ENCODE measurements around the gene PTX3. TPM values are rescaled to one million over a fixed set of nuclear protein-coding genes. Genes with fewer than 3 reads are reported as not detected.

Gene PTX3
- total RNA-seq, 1 donor from 2014 or later = 0.52 TPM

- H3K4me3 ChIP-seq = no peak overlapping the region
- TF ChIP-seq CTCF (IDR thresholded peaks at IDR 0.05; ENCODE audit: borderline replicate concordance) = no peak
Observed at GRCh38 chr3:157471064-157471463, 34.4 kb downstream of the PTX3 start.

GRCh38 chr3:157472648-157473047 lies 36.0 kb downstream of the PTX3 start:
- H3K4me1 ChIP-seq = no peaks in the 10 kb centered on the region
- no peak overlapping the region for H3K27ac ChIP-seq (replicated peaks)
- no peaks in the 10 kb centered on the region for H3K9me3 ChIP-seq (replicated peaks)
- no peaks in the 10 kb centered on the region for H3K27me3 ChIP-seq (ENCODE audit: low read depth)
- H3K4me3 ChIP-seq = no peak overlapping the region
- H3K36me3 ChIP-seq = no peaks in the 10 kb centered on the region
- no peak for TF ChIP-seq CTCF (IDR thresholded peaks at IDR 0.05; ENCODE audit: borderline replicate concordance)
- no peak for DNase-seq
- intact Hi-C loops (cut with micrococcal nuclease) = no loop called here

More at GRCh38 chr3:157471064-157471463, 34.4 kb downstream of the PTX3 start:
- Histone ChIP-seq H3K27me3 (ENCODE audit: low read depth) (no peaks in the 10 kb centered on the region), H3K4me1 (no peaks in the 10 kb centered on the region), H3K9me3 (replicated peaks) (no peaks in the 10 kb centered on the region), H3K27ac (replicated peaks) (no peak overlapping the region), H3K36me3 (no peaks in the 10 kb centered on the region)
- DNase-seq = no peak
- intact Hi-C loops (cut with micrococcal nuclease) = no loop called here

GRCh38 chr3:157475921-157476414 lies 39.3 kb downstream of the PTX3 start:
- no peak for TF ChIP-seq CTCF (IDR thresholded peaks at IDR 0.05; ENCODE audit: borderline replicate concordance)
- DNase-seq = no peak
- H3K36me3 ChIP-seq = no peaks in the 10 kb centered on the region

GRCh38 chr3:157477441-157477840 lies 40.8 kb downstream of the PTX3 start:
- DNase-seq = no peak
- no peak for TF ChIP-seq CTCF (IDR thresholded peaks at IDR 0.05; ENCODE audit: borderline replicate concordance)
- no peak overlapping the region for H3K27ac ChIP-seq (replicated peaks)
- H3K4me1 ChIP-seq = no peaks in the 10 kb centered on the region
- intact Hi-C loops (cut with micrococcal nuclease) = no loop called here
- H3K9me3 ChIP-seq (replicated peaks) = peaks cover 10% of the 10 kb centered on the region
- no peaks in the 10 kb centered on the region for H3K36me3 ChIP-seq
- H3K27me3 ChIP-seq (ENCODE audit: low read depth) = no peaks in the 10 kb centered on the region
- no peak overlapping the region for H3K4me3 ChIP-seq

More at GRCh38 chr3:157475921-157476414, 39.3 kb downstream of the PTX3 start:
- no peak overlapping the region for H3K4me3 ChIP-seq
- no peaks in the 10 kb centered on the region for H3K9me3 ChIP-seq (replicated peaks)
- no peaks in the 10 kb centered on the region for H3K4me1 ChIP-seq
- H3K27me3 ChIP-seq (ENCODE audit: low read depth) = no peaks in the 10 kb centered on the region
- H3K27ac ChIP-seq (replicated peaks) = no peak overlapping the region
- intact Hi-C loops (cut with micrococcal nuclease) = no loop called here

- no peak for DNase-seq
- H3K9me3 ChIP-seq (replicated peaks) = peaks cover 10% of the 10 kb centered on the region
- intact Hi-C loops (cut with micrococcal nuclease) = no loop called here
- H3K27ac ChIP-seq (replicated peaks) = no peak overlapping the region
- H3K4me1 ChIP-seq = no peaks in the 10 kb centered on the region
- H3K27me3 ChIP-seq (ENCODE audit: low read depth) = no peaks in the 10 kb centered on the region
- H3K4me3 ChIP-seq = no peak overlapping the region
- no peaks in the 10 kb centered on the region for H3K36me3 ChIP-seq
- TF ChIP-seq CTCF (IDR thresholded peaks at IDR 0.05; ENCODE audit: borderline replicate concordance) = no peak
Observed at GRCh38 chr3:157479464-157480243, 43.0 kb downstream of the PTX3 start.
